HFF-Myc (cell line): ENCODE results near the gene AMACR.

Source experiments
- DNase-seq: peaks from one replicate; pipeline ENCODE4 v3.0.0-alpha.2; 2011; ENCODE audit warnings: low read depth; ENCODE audit errors: extremely low read depth
- H3K4me3 ChIP-seq: replicated peaks from 2 replicates; pipeline ENCODE4 v1.5.1; 2011; ENCODE audit warnings: low read depth, mild to moderate bottlenecking, control low read depth, low read length
- CTCF ChIP-seq: IDR thresholded peaks from 2 replicates; pipeline ENCODE4 v1.5.1; 2012; ENCODE audit warnings: mild to moderate bottlenecking, low read depth, low read length, control low read depth; ENCODE audit errors: missing control alignments

The AMACR gene

GRCh38 chr5:33994845-33995244, 13.0 kb downstream of the AMACR start:
- H3K4me3 ChIP-seq: no peak overlapping the region
- DNase-seq: no peak
- TF ChIP-seq CTCF: no peak

DNA sequence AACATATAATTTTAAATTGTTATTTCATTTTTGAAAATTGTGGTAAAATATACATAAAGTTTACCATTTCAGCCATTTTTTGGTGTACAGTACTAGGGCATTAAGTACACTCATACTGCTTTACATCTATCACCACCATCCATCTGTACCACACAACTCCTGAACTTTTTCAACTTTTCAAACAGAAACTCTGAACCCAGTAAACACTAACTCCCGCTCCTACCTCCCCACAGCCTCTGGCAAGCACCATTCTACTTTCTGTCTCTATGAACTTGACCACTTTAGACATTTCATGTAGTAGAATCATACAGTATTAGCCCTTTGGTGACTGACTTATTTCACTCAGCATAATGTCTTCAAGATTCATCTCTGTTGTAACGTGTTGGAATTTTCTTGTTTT, 15.0 kb downstream of the AMACR start:
- DNase-seq: no peak
- no peak for TF ChIP-seq CTCF
- H3K4me3 ChIP-seq: no peak overlapping the region

DNA sequence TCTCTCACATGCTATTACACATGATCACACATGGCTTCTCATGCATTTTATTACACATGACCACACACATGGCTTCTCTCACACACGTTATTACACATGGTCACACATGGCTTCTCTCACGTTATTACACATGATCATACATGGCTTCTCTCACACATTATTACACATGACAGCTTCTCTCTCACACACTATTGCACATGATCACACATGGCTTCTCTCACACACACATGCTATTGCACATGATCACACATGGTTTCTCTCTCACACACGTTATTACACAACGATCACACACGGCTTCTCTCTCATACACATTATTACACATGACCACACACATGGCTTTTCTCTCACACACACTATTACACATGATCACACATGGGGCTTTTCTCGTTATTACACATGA, 22.4 kb downstream of the AMACR start:
- DNase-seq: no peak
- no peak for TF ChIP-seq CTCF
- no peak overlapping the region for H3K4me3 ChIP-seq

GRCh38 chr5:33984671-33985124, 23.2 kb downstream of the AMACR start, which contains the start of gene SLC45A2:
Gene SLC45A2 (minus strand): TSS chr5:33984693. CDS start chr5:33984583, 110 bp downstream.
- H3K4me3 ChIP-seq: no peak within 1 kb of the TSS

DNA sequence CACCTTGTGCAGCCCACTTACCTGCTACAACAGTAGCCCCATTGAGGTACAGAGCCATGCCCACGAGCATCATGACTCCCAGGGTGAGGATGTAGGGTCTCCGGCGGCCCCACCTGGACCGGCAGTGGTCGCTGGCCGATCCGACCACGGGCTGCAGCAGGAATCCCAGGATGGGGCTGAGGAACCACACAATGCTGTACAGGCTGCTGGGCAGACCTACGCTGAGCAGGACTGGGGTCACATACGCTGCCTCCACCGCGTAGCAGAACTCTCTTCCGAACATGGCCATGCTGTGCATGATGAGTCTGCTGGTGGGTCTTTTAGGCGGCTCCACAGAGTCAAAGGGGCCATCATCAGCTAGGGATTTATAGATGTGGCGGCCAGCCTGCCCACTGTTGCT, 23.7 kb downstream of the AMACR start:
- DNase-seq: no peak
- no peak overlapping the region for H3K4me3 ChIP-seq
- no peak for TF ChIP-seq CTCF

More at GRCh38 chr5:33984671-33985124, 23.2 kb downstream of the AMACR start, which contains the start of gene SLC45A2:
- no peak for DNase-seq
- TF ChIP-seq CTCF: no peak

DNA sequence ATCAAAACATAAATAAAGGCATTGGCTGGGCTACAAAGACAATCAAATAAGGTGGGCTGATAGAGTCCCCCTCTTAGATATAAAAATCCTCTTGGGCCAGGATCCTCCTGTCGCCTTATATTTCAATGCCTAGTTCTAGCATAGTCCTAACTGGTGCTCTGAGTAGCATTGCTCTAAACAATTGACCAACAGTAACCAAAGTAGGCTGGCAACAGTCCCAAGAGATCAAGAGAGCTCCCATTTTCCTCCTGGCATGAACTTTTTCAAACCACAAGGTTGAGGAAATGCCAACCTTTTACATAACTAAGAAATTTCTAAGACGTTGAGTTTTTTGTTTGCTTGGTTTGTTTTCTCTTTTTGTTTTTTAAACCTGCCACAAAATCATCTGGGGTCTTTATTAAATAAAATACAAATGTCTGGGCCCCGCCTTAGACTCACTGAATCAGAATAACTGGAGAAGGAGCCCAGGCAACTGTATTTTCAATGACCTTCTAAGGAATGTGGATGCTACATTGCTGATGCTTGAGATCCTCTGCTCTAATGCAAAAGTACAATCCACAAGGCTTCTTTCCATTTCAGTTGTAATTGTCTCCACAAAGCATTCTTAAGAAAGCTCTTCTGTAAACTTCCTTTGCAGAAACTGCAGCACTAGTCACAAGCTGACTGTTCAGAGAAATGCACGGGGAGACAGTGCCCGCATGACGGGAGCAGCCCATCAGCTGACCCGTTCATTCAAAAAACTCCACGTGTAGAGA, 26.3 kb downstream of the AMACR start:
- DNase-seq: no peak
- no peak for TF ChIP-seq CTCF
- H3K4me3 ChIP-seq: no peak overlapping the region

- H3K4me3 ChIP-seq: no peak overlapping the region
- TF ChIP-seq CTCF: no peak
- no peak for DNase-seq
Measured at GRCh38 chr5:33980030-33980429, 27.8 kb downstream of the AMACR start.
